Coronary artery (tissue), 2 donors: ENCODE results near the gene FOXL2.

Source experiments
- DNase-seq: peaks from one replicate; pipeline ENCODE4 v3.0.0-alpha.2; 2017; ENCODE audit warnings: low spot score
- H3K27ac ChIP-seq, 2 donors: fragments of 200-600 bp; sonication (generic); one replicate each; pipeline ENCODE4 v1.5.1; 2016 to 2019
- H3K4me3 ChIP-seq: fragments of 200-600 bp; sonication (generic); 2 replicates; pipeline ENCODE4 v1.5.1; 2016; ENCODE audit warnings: mild to moderate bottlenecking, moderate library complexity
- TF ChIP-seq, protein P1 (sequence below): fragments of 200-600 bp; sonication (generic); IDR thresholded peaks from one replicate; pipeline ENCODE4 v1.5.1; 2019; ENCODE audit warnings: antibody characterized with exemption

The FOXL2 gene

DNA sequence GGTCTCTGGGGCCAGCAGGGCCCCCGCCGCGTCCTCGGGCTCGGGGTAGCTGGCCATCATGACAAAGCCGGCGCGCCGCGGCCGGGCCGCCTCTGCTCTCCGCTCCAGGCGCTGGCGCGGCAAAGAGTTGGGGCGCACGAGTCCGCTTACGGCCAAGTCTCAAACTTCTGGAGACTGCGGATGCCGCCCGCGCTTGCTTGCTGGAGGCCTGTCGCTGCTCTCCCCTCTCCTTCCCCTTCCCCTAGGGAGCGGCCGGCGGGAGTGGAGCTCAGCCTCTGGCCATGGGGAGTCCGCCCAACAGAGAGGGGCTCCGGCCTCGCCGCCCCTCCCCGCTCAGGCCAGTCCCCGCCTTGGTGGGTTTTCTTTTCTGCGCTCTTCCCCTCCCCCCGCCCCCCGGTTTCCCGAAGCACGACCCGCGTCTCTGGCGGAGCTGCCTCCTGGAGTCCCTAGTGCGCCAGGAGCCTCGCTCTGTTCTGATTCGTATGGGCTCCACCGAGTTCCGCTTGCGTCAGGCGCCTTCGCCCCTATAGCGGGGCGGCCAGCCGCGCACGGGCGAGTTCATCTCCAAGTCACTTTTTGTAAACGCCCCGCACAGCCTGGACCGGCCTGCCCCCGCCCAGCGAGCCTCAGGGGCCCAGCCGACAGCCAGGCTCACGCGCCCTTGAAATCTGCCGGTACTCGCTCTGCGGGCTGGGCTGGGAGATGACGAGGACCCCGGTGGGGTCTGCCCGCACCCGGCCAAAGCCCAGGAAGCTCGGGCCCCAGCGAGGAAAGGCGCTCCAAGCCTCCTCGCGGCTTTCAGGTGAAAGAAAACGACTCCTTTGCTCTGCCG lies at the start of gene FOXL2, which contains the start of gene FOXL2NB:
Gene FOXL2, minus strand, starts transcription at position 475 of the 832 bp plus-strand sequence. Its CDS starts 415 bp downstream, at position 60.
Gene FOXL2NB, plus strand, starts transcription at position 555 of the 832 bp plus-strand sequence. Its CDS starts 148 bp downstream, at position 703.
- TF ChIP-seq, protein P1, sequence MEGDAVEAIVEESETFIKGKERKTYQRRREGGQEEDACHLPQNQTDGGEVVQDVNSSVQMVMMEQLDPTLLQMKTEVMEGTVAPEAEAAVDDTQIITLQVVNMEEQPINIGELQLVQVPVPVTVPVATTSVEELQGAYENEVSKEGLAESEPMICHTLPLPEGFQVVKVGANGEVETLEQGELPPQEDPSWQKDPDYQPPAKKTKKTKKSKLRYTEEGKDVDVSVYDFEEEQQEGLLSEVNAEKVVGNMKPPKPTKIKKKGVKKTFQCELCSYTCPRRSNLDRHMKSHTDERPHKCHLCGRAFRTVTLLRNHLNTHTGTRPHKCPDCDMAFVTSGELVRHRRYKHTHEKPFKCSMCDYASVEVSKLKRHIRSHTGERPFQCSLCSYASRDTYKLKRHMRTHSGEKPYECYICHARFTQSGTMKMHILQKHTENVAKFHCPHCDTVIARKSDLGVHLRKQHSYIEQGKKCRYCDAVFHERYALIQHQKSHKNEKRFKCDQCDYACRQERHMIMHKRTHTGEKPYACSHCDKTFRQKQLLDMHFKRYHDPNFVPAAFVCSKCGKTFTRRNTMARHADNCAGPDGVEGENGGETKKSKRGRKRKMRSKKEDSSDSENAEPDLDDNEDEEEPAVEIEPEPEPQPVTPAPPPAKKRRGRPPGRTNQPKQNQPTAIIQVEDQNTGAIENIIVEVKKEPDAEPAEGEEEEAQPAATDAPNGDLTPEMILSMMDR: no peak
- H3K27ac ChIP-seq: no peak within 1 kb of the TSS
- peak; percentile 71 for DNase-seq
- H3K4me3 ChIP-seq: peak within 1 kb of the TSS; percentile 72

DNA sequence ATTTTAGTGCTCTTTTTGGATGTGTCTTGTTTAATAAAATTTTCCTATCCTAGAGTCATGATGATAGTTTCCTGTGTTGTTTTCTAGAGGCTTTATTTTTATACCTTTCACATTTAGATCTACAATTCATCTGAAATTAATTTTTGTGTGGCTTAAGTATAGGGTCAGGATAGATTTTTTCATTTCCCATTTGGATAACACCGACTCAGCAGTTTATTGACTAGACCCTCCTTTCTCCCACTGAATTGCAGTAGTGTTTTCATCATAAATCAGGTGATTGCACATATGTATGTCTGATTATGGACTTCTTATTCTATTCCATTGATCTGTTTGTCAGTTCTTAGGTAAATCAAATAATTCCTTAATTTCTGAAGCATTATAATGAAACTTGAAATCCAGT lies 48.8 kb upstream of the FOXL2 start:
- H3K4me3 ChIP-seq: no peak overlapping the region
- TF ChIP-seq, protein P1: no peak
- no peak for DNase-seq
- no peak overlapping the region for H3K27ac ChIP-seq

DNA sequence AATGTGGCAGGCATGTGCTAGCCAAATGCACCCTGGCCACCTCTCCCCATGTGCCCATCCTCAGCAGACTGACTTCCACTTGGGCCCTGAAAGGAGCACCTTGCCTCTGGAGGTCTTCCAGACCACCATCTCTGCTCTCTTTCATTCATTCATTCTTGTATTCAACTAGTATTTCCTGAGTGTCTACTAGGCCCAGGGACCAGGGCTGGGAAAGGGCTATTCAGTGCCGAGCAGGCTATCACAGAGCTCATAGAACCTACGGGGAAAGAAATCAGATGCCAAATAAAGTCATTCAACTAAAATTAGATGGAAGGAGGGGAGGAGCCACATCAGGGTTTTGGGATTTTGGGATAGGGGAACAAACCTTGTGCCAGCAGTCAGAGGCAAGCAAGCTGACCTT lies 40.2 kb upstream of the FOXL2 start:
- H3K4me3 ChIP-seq: no peak overlapping the region
- no peak for DNase-seq
- TF ChIP-seq, protein P1: no peak
- no peak overlapping the region for H3K27ac ChIP-seq

DNA sequence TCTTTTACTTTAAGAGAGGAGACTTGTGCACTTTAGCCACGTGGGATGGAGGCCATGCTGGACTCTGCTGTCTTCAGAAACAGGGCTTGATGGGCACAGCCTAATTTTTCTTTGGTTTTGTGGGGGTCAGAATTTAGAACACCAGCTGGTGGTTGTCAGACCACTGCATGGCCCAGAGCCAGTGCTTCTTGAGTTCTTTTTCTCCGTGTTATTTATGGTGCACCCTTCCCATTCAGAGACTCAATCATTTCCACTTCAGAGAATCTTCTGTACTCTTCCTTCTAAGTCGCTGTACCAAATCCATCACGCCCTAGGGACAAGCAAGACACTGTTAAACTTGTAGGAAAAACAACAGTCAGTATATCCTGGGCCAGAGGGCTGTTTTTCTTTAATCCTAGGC lies 39.0 kb upstream of the FOXL2 start:
- Histone ChIP-seq H3K27ac (no peak overlapping the region), H3K4me3 (no peak overlapping the region)
- TF ChIP-seq, protein P1: no peak
- no peak for DNase-seq

DNA sequence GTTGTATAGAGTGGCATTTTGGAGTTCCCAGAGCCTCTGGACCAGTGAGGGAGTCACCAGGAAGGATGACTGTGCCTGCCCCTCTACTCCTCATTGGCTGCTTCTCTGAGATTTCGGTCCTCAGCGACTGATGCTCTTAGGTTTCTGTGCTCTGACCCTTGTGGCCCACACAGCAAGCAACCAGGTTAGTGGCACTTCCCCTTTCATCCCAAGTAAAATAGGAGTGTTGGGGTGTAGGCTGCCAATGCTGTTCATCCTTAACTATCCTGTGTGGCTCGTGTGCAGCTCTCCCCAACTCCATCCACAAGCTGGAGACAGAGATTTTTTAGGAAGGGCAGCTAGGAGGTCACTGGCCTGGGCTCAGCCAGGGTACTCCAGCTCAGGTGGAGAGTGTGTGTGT lies 37.9 kb upstream of the FOXL2 start:
- no peak for DNase-seq
- H3K27ac ChIP-seq: no peak overlapping the region
- no peak overlapping the region for H3K4me3 ChIP-seq
- TF ChIP-seq, protein P1: no peak

DNA sequence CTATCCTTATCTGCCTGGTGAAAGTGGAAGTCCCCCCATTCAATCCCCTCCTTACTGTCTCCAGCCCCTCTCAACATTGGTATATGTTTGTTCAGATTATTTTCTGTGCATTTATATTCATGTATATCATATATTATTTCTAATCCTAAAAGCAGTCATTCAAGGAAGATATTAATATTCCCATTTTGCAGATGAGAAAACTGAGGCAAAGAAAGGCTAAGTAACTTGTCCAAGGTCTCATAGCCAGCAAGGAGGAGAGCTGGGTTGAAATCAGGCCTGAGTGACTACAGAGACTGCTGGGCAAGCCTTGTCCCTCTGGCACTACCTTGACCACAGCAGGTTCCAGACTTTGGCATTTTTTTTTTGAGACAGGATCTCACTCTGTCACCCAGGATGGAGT lies 29.1 kb upstream of the FOXL2 start:
- no peak for DNase-seq
- no peak overlapping the region for H3K27ac ChIP-seq
- TF ChIP-seq, protein P1: no peak
- H3K4me3 ChIP-seq: no peak overlapping the region

DNA sequence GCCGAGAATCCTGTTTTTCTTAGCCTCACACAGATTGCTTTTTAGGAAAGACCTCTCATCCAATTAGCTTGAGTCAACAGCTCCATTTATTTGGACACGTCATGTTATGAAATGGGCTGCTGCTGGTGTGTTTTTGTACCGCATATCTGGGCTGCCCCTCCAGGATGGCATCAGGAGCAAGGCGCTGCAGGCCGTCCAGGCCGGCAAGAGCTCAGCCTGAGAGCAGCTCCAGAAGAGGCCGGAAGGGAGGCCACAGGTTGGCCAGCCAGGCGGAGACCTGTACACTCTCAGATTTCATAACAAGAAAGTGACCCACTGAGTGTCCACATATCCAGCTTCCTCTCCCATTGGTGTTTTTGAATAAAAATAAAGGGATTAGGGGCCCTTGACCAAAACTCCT lies 28.4 kb upstream of the FOXL2 start:
- Histone ChIP-seq H3K27ac (no peak overlapping the region), H3K4me3 (no peak overlapping the region)
- TF ChIP-seq, protein P1: no peak
- DNase-seq: no peak
